Naive B cell (primary cell): ENCODE results near the gene SRP68. TPM values are rescaled to one million over a fixed set of nuclear protein-coding genes. Genes with fewer than 3 reads are reported as not detected.

ENCODE experiments used
- ATAC-seq, 2 donors: fragments of 150-1000 bp; cut with Tn5 transposase; 2 replicates each; pipeline ENCODE4 v1.10.0; 2021; ENCODE audit warnings: low read depth in 2 of 2, mild to moderate bottlenecking in 2 of 2, moderate library complexity in 2 of 2
- DNase-seq: peaks from one replicate; pipeline ENCODE4 v3.0.0; 2022
- H3K27ac Mint-ChIP-seq, 6 donors: one replicate each; pipeline ENCODE4 v1.8.0; 2020 to 2022; ENCODE audit warnings: mild to moderate bottlenecking in 6 of 6, mixed read lengths in 6 of 6, moderate library complexity in 5 of 6, inconsistent platforms in 2 of 6
- H3K27me3 Mint-ChIP-seq, 3 donors: one replicate each; pipeline ENCODE4 v1.8.0; 2021 to 2022; ENCODE audit warnings: mixed read lengths in 3 of 3, mild to moderate bottlenecking in 1 of 3
- H3K36me3 Mint-ChIP-seq, 2 donors: one replicate each; pipeline ENCODE4 v1.8.0; 2020 to 2022; ENCODE audit warnings: mixed read lengths in 2 of 2, inconsistent platforms in 1 of 2, mild to moderate bottlenecking in 1 of 2
- H3K4me1 Mint-ChIP-seq, 3 donors: one replicate each; pipeline ENCODE4 v1.8.0; 2020 to 2022; ENCODE audit warnings: mixed read lengths in 3 of 3, inconsistent platforms in 1 of 3, mild to moderate bottlenecking in 1 of 3, moderate library complexity in 1 of 3
- H3K4me3 Mint-ChIP-seq, 8 donors: one replicate each; pipeline ENCODE4 v1.8.0; 2020 to 2022; ENCODE audit warnings: mild to moderate bottlenecking in 8 of 8, mixed read lengths in 8 of 8, moderate library complexity in 8 of 8, inconsistent platforms in 2 of 8
- H3K9me3 Mint-ChIP-seq, 7 donors: one replicate each; pipeline ENCODE4 v1.8.0; 2020 to 2022; ENCODE audit warnings: mixed read lengths in 7 of 7, mild to moderate bottlenecking in 5 of 7, inconsistent platforms in 2 of 7, moderate library complexity in 1 of 7
- polyA plus RNA-seq, 6 donors: library from polyadenylated mRNA; unstranded; fragments of 300-500 nt; fragmentation: Illumina TruSeq; gene quantifications; one replicate each; pipeline ENCODE4 v1.2.3, GENCODE V29; 2021; ENCODE audit warnings: low read depth in 6 of 6

The SRP68 gene
- polyA plus RNA-seq, 6 donors from 2014 or later: 31.4 to 68.1 (median 53.0) TPM

- peak; percentile 20 for DNase-seq
- Mint-ChIP-seq H3K27ac (peak overlapping the region; percentile 49 to 95 (median 73)), H3K9me3 (no peaks in the 10 kb centered on the region), H3K4me1 (peaks cover 12 to 22% (median 14%) of the 10 kb centered on the region in 3 donors), H3K4me3 (peak overlapping the region in 7 of 8 donors; percentile 52 to 81 (median 77)), H3K27me3 (no peaks in the 10 kb centered on the region), H3K36me3 (no peaks in the 10 kb centered on the region)
- ATAC-seq: peak; percentile 67 to 78
Observed at GRCh38 chr17:75996665-75997590, 75.4 kb downstream of the SRP68 start.

DNA sequence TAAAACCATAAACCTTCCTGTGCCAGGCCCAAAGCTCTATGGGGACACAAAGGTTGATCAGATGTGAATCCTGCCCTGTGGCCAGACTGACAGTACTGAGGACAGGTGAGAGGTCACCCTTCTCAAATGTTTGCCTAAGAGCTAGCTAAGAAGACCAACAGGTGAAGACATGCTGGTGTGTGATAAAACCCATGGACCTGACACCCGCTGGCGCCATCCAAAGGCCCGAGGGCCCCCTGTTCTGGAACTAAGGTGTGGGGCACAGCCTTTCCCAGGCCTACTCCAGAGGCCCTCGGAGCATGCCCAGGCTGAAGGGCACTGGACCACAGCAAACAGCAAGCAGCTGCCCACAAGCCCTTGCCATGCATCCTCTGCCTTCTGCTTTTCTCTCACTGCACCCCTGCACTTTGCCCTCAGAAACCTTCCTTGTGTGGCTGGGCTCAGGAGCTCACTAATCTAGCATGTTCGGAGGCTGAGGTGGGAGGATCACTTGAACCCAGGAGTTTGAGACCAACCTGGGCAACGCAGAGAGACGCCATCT, 76.9 kb downstream of the SRP68 start:
- DNase-seq (no peak), ATAC-seq (no peak)
- H3K4me1 Mint-ChIP-seq: peaks cover 12 to 30% (median 21%) of the 10 kb centered on the region in 3 donors
- no peaks in the 10 kb centered on the region for H3K9me3 Mint-ChIP-seq
- H3K4me3 Mint-ChIP-seq: no peak overlapping the region
- no peaks in the 10 kb centered on the region for H3K36me3 Mint-ChIP-seq
- peak overlapping the region in 1 of 6 donors; percentile 56 for H3K27ac Mint-ChIP-seq
- H3K27me3 Mint-ChIP-seq: no peaks in the 10 kb centered on the region

DNA sequence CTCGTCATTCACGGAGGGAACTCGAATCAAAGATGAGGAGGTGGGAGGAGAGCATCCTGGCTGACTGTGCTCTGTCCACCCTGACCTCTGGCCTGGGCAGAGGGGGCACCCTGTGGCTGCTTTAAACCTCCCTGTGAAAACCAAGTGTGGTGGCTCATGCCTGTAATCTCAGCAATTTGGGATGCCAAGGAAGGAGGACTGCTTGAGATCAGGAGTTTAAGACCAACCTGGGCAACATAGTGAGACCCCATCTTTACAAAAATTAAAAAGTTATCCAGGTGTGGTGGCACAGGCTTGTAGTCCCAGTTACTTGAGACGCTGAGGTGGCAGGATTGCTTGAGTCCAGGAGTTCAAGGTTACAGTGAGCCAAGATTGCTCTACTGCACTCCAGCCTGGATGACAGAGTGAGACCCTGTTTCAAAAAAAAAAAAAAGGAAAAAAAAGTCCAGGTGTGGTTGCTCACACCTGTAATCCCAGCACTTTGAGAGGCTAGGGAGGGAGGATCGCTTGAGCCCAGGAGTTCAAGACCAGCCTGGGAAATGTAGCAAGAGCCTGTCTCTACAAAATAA, 77.4 kb downstream of the SRP68 start:
- peaks cover 12 to 30% (median 21%) of the 10 kb centered on the region in 3 donors for H3K4me1 Mint-ChIP-seq
- ATAC-seq (no peak), DNase-seq (no peak)
- H3K27me3 Mint-ChIP-seq: no peaks in the 10 kb centered on the region
- no peak overlapping the region for H3K27ac Mint-ChIP-seq
- peak overlapping the region in 1 of 8 donors; percentile 33 for H3K4me3 Mint-ChIP-seq
- H3K9me3 Mint-ChIP-seq: no peaks in the 10 kb centered on the region
- no peaks in the 10 kb centered on the region for H3K36me3 Mint-ChIP-seq

GRCh38 chr17:75991396-75991795, 80.9 kb downstream of the SRP68 start:
- Mint-ChIP-seq H3K9me3 (no peaks in the 10 kb centered on the region), H3K36me3 (no peaks in the 10 kb centered on the region), H3K27me3 (no peaks in the 10 kb centered on the region), H3K27ac (peak overlapping the region in 1 of 6 donors; percentile 39), H3K4me3 (no peak overlapping the region), H3K4me1 (peaks cover 0 to 13% (median 7%) of the 10 kb centered on the region in 3 donors)
- DNase-seq (no peak), ATAC-seq (no peak)

Other genes starting within 250 kb of the SRP68 start
- 10 to 100 TPM; 11.5 to 31.5 (median 20.5) TPM for gene UNC13D, start 228.1 kb downstream of the SRP68 start, polyA plus RNA-seq
- 100 to 1,000 TPM in 2 of 6 donors, 10 to 100 TPM in 4; 73.4 to 134 (median 87.6) TPM for gene WBP2, start 217.2 kb downstream of the SRP68 start, polyA plus RNA-seq
- 1 to 10 TPM in 3 of 6 donors, under 1 TPM in 2, not detected in 1; 0.97 to 2.2 (median 1.7) TPM for gene TRIM47, start 193.9 kb downstream of the SRP68 start, polyA plus RNA-seq
- gene TRIM65, start 175.6 kb downstream of the SRP68 start, polyA plus RNA-seq: 10 to 100 TPM; 15.4 to 33.0 (median 23.4) TPM
- 10 to 100 TPM; 47.3 to 68.8 (median 59.7) TPM for gene MRPL38, start 167.6 kb downstream of the SRP68 start, polyA plus RNA-seq
- gene FBF1, start 131.5 kb downstream of the SRP68 start, polyA plus RNA-seq: 1 to 10 TPM; 1.5 to 5.0 (median 2.9) TPM
- gene ACOX1, start 93.4 kb downstream of the SRP68 start, polyA plus RNA-seq: 10 to 100 TPM in 3 of 6 donors, 1 to 10 TPM in 3; 6.4 to 15.5 (median 10.6) TPM
- 10 to 100 TPM; 24.4 to 62.0 (median 31.3) TPM for gene TEN1, start 93.3 kb downstream of the SRP68 start, polyA plus RNA-seq
- 1 to 10 TPM in 1 of 6 donors, under 1 TPM in 3, not detected in 2; 0.66 to 5.9 (median 0.76) TPM for gene CDK3, start 71.7 kb downstream of the SRP68 start, polyA plus RNA-seq
- gene EVPL, start 45.2 kb downstream of the SRP68 start, polyA plus RNA-seq: not detected
- gene GALR2, start 2.3 kb upstream of the SRP68 start, polyA plus RNA-seq: 1 to 10 TPM in 2 of 6 donors, under 1 TPM in 3, not detected in 1; 0.31 to 2.6 (median 0.72) TPM
- gene ZACN, start 6.7 kb upstream of the SRP68 start, polyA plus RNA-seq: 1 to 10 TPM in 2 of 6 donors, under 1 TPM in 2, not detected in 2; 0.70 to 1.6 (median 1.1) TPM
- gene EXOC7, start 31.3 kb upstream of the SRP68 start, polyA plus RNA-seq: 10 to 100 TPM; 40.8 to 64.9 (median 54.0) TPM
- gene FOXJ1, start 68.7 kb upstream of the SRP68 start, polyA plus RNA-seq: not detected
- under 1 TPM in 5 of 6 donors, not detected in 1; 0.09 to 0.71 (median 0.22) TPM for gene RNF157, start 168.0 kb upstream of the SRP68 start, polyA plus RNA-seq
- gene UBALD2, start 192.8 kb upstream of the SRP68 start, polyA plus RNA-seq: 1 to 10 TPM; 2.5 to 6.2 (median 4.6) TPM
- gene QRICH2, start 235.8 kb upstream of the SRP68 start, polyA plus RNA-seq: under 1 TPM in 2 of 6 donors, not detected in 4; 0.20 to 0.38 TPM